Stimulated activated CD8-positive, alpha-beta memory T cell treated with anti-CD3 and anti-CD28 coated beads, Interleukin-12 subunit alpha, Interleukin-12 subunit beta, amount 100 ng/mL, for 24 hours (primary cell): Measurements from ENCODE around the gene IGSF3.

Source experiments
- DNase-seq: peaks from one replicate; pipeline ENCODE4 v3.0.0-alpha.2; 2020; ENCODE audit errors: extremely low read depth

The IGSF3 gene

DNA sequence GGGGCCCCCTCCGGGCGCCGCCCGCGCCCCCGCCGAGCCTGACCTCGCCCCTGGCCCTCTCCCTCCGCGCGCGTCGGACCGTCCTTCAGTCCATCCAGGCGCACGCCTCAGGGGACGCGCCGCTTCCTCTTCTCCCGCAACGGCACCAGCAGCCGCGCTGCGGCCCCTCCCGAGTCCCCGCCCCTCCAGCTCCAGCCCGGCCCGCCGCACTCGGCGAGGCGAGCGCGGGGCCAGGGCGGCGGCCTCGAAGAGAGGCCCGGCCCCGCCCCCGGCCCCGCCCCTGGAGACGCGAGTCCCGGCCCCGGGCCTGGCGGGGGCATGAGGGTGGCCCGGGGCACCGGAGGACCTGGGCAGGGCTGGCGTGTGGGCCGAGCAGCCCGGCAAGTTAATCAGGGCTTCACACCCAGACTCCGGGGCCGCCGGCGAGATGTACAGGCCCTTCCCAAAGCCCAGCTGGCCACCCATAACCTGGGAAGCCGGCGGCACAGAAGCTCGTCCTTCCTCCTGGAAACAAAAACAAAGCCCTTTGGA is at the start of gene IGSF3:
IGSF3 (minus strand) TSS at position 159 of the 531 bp plus-strand sequence. CDS start 1,407 bp downstream, outside the sequence.
- peak; percentile 24 for DNase-seq

- no peak for DNase-seq
These were observed 49.8 kb upstream of the IGSF3 start for GRCh38 chr1:116717318-116717717.

- DNase-seq = no peak
These were observed 48.9 kb upstream of the IGSF3 start for GRCh38 chr1:116716391-116716790.

DNA sequence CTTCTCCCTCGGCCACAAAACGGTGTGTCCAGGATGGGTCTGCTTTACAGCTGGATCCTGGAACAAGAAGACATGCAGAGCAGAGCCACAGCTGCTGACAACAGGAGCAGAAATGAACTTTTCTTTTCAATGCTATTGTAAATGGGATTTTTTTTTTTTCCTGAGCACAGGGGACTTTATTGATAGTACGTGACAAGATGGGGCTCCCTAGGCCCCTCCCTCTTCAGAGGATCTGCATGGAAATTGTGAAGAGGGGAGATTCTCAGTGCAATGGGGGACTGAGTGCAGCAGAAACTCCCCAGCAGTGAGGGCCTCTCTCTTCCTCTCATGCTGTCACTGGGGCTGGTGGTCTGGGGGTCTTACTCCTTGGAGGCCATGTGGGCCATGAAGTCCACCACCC is 45.9 kb upstream of the IGSF3 start:
- DNase-seq = no peak

GRCh38 chr1:116712510-116712909 is 45.0 kb upstream of the IGSF3 start:
- no peak for DNase-seq

- peak; percentile 2 for DNase-seq
These were observed 43.8 kb upstream of the IGSF3 start for GRCh38 chr1:116711263-116711840.

GRCh38 chr1:116710420-116711262 is 43.1 kb upstream of the IGSF3 start:
- no peak for DNase-seq

- DNase-seq = no peak
These were observed 42.2 kb upstream of the IGSF3 start for GRCh38 chr1:116709666-116710167.

- no peak for DNase-seq
These were observed 40.8 kb upstream of the IGSF3 start for GRCh38 chr1:116708255-116708900.

- no peak for DNase-seq
These were observed 39.3 kb upstream of the IGSF3 start for GRCh38 chr1:116706841-116707240.

DNA sequence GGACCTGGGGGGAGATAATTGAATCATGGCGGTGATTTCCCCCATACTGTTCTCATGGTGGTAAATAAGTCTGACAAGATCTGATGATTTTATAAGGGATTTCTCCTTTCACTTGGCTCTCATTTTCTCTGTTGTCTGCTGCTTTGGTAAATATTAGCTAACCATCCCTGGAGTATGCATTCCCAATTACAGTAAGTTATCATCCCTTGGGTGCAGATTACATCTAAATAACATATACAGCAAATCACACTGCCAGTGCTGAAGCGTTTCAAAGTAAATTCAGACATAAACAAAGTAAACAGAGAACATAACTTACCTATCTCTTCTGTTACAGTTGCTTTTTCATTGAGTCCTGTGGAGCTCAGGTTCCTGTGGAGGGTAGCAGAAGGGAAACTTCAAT is 38.6 kb upstream of the IGSF3 start:
- no peak for DNase-seq

DNA sequence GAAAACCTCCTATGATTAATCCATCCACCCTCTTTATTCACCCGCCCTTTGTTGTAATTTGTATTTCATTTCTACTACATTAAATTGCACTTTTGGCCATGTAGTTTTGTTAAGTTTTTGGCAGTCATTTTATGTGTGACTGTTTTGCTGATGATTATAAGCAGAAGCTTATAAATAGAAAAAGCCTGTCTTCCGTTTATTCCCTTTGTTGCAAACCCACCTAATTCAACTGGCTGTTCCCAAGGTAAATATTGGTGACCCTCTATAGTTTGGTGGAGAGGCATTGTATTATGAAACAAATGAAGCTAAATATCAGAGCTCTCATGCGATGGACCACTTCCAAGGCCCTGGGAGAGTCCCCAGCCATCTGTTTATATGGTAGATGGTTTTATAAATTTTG is 36.7 kb upstream of the IGSF3 start:
- DNase-seq = no peak

DNA sequence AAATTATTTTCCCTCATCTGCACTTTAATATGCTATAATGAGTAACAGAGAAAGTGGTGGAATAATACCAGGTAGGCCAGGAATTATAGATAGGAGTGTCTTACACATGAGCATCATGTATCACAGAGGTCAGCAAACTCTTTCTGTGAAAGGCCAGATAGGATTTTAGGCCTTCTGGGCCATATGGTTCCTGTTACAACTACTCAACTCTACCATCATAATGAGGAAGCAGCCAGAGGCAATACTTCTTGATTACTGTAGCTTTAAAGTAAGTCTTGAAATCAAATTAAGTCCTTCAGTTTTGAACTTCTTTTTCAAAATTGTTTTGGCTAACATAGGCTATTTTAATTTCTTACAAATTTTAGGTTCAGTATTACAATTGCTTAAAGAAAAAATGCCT is 32.1 kb upstream of the IGSF3 start:
- no peak for DNase-seq

- DNase-seq = no peak
These were observed 30.7 kb upstream of the IGSF3 start for GRCh38 chr1:116698244-116698595.

- DNase-seq = no peak
These were observed 30.2 kb upstream of the IGSF3 start for GRCh38 chr1:116697548-116698243.

DNA sequence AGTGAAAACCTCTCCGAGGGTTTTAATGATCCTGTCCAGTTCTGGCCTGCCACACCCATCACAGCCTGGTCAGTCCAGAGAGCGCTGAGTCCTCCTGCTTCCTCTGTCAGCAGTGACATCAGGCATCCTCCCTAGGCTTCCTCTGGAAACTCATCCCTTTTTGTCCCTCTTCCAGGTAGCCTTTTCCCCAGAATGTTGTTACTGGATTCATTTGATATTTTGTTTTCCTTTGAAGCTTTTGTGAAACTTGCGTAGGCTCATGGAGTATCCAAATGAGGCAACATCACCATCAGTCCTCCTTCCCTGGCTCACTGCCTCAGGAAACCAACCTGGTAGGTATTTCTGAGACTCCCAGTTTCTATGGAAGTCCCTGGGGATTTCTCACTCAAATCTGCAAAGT is 27.0 kb upstream of the IGSF3 start:
- no peak for DNase-seq

DNA sequence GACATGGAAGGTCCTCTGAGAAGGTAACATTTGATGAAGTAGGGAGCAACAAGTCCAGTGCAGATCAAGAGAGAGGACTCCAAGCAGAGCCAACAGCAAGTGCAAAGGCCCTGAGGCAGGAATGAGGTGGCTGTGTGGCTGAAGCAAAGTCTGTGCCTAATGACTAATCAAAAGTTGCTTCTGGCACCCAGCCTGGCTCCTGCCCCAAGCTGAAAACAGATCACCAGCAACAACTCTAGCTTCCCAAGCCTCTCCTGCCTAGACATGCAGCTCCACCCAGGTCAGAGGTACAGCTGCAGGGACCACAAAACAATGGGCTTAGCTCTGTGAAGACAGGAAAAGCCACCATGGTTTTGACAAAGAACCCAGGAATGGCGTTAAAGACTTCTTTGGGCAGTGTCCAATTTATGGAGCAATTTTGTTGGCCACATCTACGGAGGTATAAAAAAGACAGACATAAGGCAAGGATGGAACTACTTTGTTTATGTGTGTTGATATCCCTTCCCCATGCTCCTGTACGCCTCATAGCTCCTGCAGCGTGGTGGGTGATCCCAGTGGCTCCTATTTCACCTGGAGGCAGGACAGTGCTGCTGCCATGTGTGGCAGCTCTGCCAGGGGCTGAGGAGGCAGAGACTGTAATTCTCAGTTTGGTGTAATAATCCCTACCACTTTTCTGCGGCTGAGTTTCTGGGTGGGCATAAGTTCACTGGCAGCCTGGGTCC is 26.4 kb upstream of the IGSF3 start:
- DNase-seq = no peak

DNA sequence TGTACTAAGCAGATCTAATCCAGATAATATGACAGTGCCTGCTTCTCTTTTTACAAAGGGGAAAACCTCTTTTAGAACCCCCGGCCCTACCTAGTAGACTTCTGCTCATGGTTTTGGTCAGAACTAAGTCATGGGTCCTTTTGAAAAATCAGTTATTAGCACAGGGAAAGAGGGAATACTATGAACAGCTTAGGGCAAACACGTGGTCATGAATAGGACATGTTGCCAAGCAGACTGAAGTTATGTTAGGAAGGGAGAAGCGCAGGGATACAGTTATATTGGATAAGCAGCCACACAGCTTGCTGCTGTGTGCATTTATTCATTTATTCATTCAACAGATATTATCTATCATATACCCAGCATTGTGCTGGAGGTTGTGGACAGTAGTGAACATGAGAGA is 25.3 kb upstream of the IGSF3 start:
- no peak for DNase-seq

GRCh38 chr1:116690849-116691406 is 23.4 kb upstream of the IGSF3 start:
- no peak for DNase-seq

DNA sequence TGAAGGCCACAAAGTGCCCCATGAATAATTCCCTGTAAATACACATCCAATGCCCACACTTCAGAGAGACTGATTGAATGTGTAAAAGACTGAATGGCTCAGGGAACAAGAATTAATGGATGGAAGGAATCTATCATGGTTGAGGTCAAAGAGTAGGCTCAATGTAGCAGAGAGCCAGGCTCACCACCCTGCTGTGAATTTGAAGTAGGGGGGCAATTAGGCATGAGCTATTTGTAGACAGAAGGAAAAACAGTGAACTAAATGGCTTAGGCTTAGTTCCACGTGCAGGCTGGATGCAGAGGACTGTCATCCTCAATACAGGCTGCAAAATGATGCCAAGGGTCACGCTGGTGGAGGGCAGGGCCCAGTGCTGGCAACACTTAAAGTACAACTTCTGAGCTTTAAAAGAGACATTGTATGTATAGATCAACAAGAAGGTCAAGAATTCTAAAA is 22.9 kb upstream of the IGSF3 start:
- no peak for DNase-seq
